Left colon (tissue), 2 donors: ENCODE results near the gene FLOT1. TPM values are rescaled to one million over a fixed set of nuclear protein-coding genes. Genes with fewer than 3 reads are reported as not detected.
"Not testable (repeated sequence)": the region's sequence is repeated elsewhere in the genome, so short reads cannot be mapped to it uniquely, and the experiment has no call there.

Experiments
- ATAC-seq: fragments of 200-7000 bp; cut with Tn5 transposase; one replicate; pipeline ENCODE4 v1.9.1; 2020; ENCODE audit warnings: mild to moderate bottlenecking, moderate library complexity
- DNase-seq, 2 donors: peaks; one replicate each; pipeline ENCODE4 v3.0.0-alpha.2; 2020
- intact Hi-C, 2 donors: fragments of 100-400 bp; cut with DNase I in 1 of 2; cut with micrococcal nuclease in 1 of 2; formaldehyde crosslinking; loops; one replicate each; pipeline versions ENCODE4 v1.11.2 to v1.14.0; 2022; cut with DNase I, micrococcal nuclease
- total RNA-seq, 2 donors: library from RNA; stranded (reverse); fragmentation: NEBNext Ultra II Directional; extraction: Animal tissue kit (Norgen Biotek cat#: 25700); gene quantifications; one replicate each; pipeline ENCODE4 v1.2.1, GENCODE V29; 2021
- donor health status: DM: no; HTN: no; CAD: no.
- donor health status: DM: yes; HTN: yes; CAD: no.

The FLOT1 gene
- total RNA-seq, 2 donors from 2014 or later, result 130 to 137 TPM

DNA sequence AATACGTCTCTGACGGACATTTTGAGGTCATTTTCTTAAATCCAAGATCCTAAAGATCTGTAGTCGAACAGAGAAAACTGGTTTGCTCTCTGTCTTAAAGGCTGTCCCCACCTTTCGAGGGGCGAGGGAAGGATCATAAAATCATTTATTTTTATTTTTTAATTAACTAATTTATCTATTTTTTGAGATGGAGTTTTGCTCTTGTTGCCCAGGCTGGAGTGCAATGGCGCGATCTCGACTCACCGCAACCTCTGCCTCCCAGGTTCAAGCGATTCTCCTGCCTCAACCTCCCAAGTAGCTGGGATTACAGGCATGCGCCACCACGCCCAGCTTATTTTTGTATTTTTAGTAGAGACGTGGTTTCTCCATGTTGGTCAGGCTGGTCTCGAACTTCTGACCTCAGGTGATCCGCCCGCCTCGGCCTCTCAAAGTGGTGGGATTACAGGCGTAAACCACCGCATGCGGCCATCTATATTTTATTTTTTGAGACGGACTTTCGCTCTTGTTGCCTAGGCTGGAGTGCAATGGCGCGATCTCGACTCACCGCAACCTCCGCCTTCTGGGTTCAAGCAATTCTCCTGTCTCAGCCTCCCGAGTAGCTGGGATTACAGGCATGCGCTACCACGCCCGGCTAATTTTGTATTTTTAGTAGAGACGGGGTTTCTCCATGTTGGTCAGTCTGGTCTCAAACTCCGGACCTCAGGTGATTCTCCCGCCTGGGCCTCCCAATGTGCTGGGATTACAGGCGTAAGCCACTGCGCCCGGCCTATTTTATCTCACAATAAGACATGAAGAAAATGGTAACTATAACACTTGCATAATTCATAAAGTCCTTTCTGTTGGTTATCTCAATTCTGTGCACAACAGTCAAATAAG is 24.4 kb downstream of the FLOT1 start:
- ATAC-seq, intact Hi-C loops: not testable (repeated sequence)
- DNase-seq, result peak in 1 of 2 donors; percentile 31

- ATAC-seq, result peak; percentile 73
- intact Hi-C loops, result no loop called here
- DNase-seq, result peak; percentile 98 to 100
Measured at GRCh38 chr6:30717129-30717844, 25.2 kb downstream of the FLOT1 start, which contains the start of gene MDC1. MDC1 (minus strand) TSS chr6:30717281; CDS start chr6:30715175, 2,106 bp downstream.

DNA sequence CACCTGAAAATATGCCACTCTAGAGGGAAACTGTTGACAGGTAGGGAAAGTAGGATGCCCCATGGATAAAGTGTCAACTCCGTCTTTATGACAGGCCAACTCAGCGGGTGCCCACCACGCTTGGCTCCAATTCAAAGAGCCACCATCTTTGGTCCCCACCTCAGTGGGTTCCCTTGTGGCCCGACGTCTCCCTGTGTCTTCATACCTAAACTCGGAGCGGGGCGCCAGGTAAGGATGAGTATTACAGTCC is 25.7 kb downstream of the FLOT1 start:
- DNase-seq, result no peak
- no peak for ATAC-seq
- intact Hi-C loops, result no loop called here

GRCh38 chr6:30714263-30714662 is 28.2 kb downstream of the FLOT1 start:
- DNase-seq, result no peak
- intact Hi-C loops, result no loop called here
- no peak for ATAC-seq

GRCh38 chr6:30712441-30712945 is 30.0 kb downstream of the FLOT1 start:
- intact Hi-C loops, result no loop called here
- DNase-seq (no peak), ATAC-seq (no peak)

- ATAC-seq (no peak), DNase-seq (no peak)
- intact Hi-C loops, result no loop called here
Measured at GRCh38 chr6:30711758-30712380, 30.6 kb downstream of the FLOT1 start.

- intact Hi-C loops, result no loop called here
- ATAC-seq, result no peak
- DNase-seq, result no peak
Measured at GRCh38 chr6:30709101-30709868, 33.2 kb downstream of the FLOT1 start.

- DNase-seq (no peak), ATAC-seq (peak; percentile 76)
- intact Hi-C loops, result no loop called here
Measured at GRCh38 chr6:30707281-30707850, 35.1 kb downstream of the FLOT1 start.

GRCh38 chr6:30705620-30706019 is 36.9 kb downstream of the FLOT1 start:
- ATAC-seq (no peak), DNase-seq (no peak)
- intact Hi-C loops, result no loop called here

GRCh38 chr6:30703821-30704220 is 38.7 kb downstream of the FLOT1 start:
- ATAC-seq, result no peak
- no peak for DNase-seq
- intact Hi-C loops, result no loop called here

- ATAC-seq (no peak), DNase-seq (no peak)
- intact Hi-C loops, result no loop called here
Measured at GRCh38 chr6:30703011-30703410, 39.5 kb downstream of the FLOT1 start.

DNA sequence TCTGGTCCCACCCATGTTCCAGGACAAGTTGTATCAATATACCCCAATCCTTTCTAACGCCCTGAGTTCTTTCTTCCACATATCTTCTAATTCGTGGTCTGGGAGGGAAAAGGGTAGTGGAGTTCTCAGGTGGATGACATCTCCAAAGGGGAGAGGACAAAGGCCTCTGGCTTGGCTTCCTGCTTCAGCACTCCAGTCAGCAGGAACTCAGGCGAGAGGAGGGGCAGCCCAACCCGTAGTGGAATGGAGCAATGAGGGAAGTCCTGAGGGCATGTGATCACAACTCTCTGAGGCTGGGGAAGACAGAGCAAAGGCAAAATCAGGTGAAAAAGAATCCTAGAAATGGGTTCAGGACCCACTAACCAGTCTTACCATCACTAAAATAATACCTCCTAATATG is 42.1 kb downstream of the FLOT1 start:
- no peak for DNase-seq
- intact Hi-C loops, result no loop called here
- ATAC-seq, result peak; percentile 85

DNA sequence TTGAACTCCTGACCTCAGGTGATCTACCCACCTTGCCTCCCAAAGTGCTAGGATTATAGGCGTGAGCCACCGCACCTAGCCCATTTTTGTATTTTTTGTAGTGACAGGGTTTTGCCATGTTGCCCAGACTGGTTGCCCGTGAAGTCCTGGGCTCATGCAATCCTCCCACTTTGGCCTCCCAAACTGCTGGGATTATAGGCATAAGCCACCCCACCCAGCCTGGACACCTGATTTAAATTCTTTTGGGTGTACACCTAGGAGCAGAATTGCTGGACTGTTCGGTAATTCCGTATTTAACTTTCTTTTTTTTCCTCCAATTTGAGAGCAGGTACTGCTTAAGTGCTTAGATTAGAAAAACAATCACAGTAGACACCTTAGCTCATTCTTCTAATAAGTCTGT is 46.1 kb downstream of the FLOT1 start:
- intact Hi-C loops, result no loop called here
- no peak for ATAC-seq
- DNase-seq, result no peak

DNA sequence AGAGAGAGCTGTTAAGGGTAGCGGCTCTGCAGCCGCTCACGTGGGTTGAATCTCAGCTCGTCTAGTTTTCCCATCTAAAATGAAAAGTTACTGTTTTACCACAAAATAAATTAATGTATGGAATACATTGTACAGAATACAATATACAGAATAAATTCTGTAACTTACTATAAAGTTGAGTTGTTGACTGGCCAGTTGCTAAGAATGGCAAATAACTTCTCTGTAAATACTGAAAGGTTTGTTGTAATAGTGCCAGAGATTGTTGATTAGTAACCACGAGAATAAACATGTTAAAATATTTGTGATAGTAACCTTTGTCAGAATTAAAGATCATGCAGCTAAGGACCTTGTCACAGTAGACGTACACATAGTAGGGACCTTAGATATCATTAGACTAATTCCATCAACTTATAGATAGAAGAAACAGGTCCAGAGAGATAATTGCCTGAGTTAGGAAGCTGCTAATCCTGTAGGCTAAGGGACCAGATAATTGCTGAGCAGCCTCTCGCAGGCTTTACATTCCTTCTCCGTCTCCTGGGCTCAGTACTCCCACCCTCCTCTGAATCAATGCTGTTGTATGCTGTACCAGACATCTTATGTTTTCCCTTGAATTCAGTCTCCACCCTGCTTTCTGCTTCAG is 51.2 kb downstream of the FLOT1 start:
- DNase-seq, result no peak
- intact Hi-C loops, result no loop called here

DNA sequence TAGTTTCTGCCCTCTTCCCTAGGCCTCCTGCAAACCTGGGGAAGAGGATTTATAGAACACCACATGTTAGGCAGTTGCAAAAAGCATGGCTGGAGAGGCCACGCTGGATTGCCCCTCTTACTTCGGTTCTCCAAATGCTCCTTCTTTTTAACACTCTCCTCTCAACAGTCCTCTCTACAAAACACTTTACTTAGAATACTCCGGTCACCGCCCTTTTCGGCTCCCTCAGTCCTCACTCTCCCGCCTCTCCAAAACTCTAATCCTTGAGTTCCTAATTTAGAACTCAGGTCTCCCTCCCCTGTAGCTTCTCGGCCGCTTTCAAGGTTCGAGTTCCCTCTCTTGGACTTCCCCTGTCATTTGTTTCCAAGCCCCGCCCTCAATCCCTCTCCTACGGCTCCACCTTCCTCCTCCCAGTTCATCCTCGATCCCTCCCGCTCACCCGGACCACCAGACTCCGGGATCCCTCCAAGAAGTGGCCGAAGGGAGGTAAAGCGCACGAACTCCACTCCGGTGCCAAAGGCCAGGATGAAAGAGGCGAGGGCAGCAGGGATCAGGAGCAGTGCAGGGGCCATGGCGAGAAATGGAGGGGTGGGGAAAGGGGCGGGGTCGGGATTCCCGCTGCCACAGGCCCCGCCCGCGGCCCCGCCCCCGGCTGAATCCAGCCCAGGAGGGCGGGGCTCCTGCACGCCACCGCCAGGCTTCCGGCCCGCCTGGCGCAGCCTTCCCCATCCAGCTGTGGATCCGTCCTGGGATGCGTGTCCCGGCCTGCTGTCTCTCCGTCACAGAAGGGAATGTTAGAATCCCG is 51.9 kb downstream of the FLOT1 start, which contains the start of gene NRM:
TSS of gene NRM (minus strand) at position 582 of the 805 bp plus-strand sequence. CDS start at position 572, 10 bp downstream.
- ATAC-seq (peak; percentile 87), DNase-seq (peak; percentile 91 to 92)
- intact Hi-C loops, result no loop called here

More for the DNA sequence above, 51.2 kb downstream of the FLOT1 start:
- no peak for ATAC-seq

DNA sequence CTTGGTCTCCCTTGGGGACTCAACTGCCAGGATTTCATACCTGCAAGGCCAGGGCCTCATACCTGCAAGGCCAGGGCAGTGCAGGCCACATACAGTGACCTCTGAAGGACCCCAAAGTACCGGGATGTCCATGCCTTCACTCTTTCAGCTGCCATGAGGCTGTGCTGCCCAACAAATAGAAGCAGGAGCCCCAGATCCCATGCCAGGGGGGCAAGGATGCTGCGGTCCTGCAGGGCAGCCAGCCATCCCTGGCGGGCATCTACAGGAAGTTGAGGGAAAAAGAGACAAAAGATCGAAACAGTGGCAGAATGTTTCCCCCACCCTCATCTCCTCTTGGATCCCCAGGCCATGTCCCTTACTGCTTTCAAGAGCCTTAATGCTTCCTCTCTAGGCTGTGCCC is 52.5 kb downstream of the FLOT1 start:
- no peak for ATAC-seq
- intact Hi-C loops, result no loop called here
- DNase-seq, result no peak
